TTC549 (cell line): ENCODE data around the gene GNPTG.

Source experiments
- FAIRE-seq: peaks from 2 replicates; lab custom pipeline; 2012; peaks lifted over from hg19 to GRCh38; lab: Jason Lieb, UNC

Gene GNPTG

DNA sequence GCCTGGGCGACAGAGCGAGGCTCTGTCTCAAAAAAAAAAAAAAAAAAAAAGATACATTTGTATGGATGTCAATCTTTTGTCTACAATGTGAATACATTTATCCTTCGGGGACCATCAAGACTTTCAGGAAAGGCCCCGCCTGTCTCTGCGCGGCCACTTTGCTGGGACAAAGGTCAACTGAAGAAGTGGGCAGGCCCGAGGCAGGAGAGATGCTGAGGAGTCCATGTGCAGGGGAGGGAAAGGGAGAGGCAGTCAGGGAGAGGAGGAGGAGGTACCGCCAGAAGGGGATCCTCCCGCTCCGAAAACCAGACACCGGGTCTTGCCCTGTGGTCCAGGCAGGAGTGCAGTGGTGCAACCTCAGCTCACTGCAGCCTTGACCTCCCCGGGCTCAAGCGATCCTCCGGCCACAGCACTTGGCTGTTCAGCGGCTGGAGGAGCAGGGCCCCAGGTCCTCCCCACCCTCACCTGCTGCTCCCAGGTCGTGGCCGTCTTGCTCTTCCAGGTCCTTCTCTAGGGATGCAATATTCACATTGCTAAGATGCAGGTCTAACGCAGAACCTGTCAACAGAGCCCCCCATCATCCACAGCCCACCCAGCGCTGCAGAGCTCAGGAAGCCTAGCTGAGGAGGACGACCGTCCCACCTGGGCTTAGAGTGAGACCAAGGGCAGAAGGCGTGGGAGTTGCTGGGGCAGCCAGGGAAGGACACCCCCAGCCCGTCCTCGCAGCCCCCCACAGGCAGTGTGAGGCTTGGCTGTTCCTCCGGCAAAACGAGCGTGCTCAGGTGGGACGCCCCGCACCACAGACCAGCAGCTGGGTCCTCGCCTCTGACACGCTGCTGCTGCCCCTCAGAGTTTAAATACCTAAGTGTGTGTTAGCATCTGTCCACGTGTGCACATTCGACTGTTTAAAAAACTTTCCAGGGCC lies 19.6 kb downstream of the GNPTG start:
- no peak for FAIRE-seq

GRCh38 chr16:1372292-1372950 lies 20.7 kb downstream of the GNPTG start:
- FAIRE-seq, result no peak

- no peak for FAIRE-seq
Measured at GRCh38 chr16:1374418-1375297, 22.9 kb downstream of the GNPTG start.

DNA sequence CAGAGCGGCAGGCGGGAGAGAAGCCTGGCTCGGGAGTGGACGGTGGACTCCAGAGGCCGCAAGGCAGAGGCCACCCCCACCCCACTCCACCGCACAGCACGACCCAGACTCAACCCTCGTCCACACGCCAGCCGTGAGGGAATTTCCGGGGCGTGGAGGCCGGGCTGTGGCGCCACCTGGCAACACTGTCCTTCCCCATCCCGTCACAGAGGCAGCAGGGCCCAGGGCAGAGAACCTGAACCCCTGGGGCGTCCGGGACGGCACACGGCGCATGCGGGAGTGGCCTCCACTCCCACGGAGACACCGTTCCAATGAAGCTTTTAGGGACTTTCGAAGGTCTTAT lies 23.5 kb downstream of the GNPTG start:
- FAIRE-seq, result no peak

GRCh38 chr16:1375741-1376410 lies 24.1 kb downstream of the GNPTG start:
- no peak for FAIRE-seq

- no peak for FAIRE-seq
Measured at GRCh38 chr16:1377406-1378010, 25.8 kb downstream of the GNPTG start.

GRCh38 chr16:1378087-1378803 lies 26.5 kb downstream of the GNPTG start:
- FAIRE-seq, result no peak

- FAIRE-seq, result no peak
Measured at GRCh38 chr16:1378804-1379303, 27.1 kb downstream of the GNPTG start.

- no peak for FAIRE-seq
Measured at GRCh38 chr16:1379304-1380076, 27.8 kb downstream of the GNPTG start.

GRCh38 chr16:1380195-1380594 lies 28.5 kb downstream of the GNPTG start:
- FAIRE-seq, result no peak

DNA sequence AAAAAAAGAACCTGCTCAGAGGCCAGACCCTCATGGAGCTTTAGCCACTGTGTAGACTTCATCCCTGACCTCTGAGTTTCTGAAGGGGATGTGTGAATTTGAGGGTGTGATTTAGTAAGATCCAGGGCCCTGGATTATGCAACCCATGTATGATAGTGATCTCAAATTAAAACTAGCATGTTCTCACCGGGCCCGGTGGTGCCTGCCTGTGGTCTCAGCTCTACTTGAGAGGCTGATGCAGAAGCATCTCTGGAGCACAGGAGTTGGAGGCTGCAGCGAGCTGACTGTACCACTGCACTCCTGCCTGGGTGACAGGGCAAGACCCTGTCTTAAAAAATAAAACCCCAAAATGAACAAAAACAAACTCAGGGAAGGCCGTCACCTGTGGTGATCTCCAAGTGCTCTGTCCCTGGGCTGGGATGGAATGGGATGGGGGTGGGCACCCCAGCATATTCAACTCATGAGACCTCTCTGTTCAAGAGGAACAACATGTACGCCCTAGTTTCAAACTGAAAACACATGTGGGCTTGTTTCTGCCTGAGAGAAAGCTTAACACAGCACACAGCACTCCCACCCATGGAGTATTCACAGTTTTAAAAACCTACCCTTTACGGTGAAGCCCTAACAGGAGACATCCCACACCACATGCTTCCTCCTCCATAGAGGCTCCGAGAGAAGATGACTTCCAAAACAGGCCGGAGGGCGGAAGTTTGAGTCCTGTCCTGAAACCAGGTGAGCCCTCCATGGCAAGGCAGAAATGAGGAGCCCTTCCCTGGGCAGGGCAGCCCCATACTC lies 30.1 kb downstream of the GNPTG start:
- no peak for FAIRE-seq

DNA sequence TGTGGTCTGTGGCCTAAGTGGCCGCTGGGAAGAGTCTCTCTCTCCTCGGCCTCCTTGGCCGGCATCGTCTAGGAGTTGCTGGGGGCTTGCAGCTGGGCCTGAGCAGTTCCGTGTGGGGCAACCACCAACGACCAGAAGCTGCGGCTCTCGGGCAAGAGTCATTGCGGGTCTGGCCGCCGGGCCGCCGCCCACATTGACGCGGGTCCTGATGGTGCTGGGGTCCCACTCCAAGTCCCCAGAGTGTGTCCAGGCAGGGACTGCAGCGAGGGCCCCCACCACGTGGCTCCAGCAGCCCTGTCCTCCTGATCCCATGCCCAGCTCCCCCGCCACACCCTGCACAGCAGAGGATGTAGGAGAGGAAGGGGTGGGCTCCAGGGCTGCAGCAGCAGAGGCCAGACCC lies 31.8 kb downstream of the GNPTG start:
- no peak for FAIRE-seq

DNA sequence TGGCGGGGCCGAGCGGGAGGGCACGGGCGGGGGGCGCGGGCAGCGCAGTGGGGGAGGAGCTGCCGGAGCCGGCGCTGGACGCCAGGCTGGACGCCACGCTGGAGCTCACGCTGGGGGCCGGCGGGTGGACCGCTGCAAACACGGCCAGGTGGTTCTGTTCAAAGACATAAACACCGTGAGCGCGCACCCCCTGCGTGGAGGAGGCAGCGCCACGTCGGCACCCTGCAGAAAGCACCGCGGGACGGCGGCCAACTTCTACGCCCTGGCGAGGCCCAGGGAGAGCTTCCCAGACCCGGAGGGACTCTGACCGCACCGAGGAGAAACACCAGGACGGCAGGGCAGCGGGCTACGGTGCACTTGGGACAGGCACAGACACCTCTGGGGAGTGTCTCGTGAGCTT lies 33.5 kb downstream of the GNPTG start:
- FAIRE-seq, result no peak

DNA sequence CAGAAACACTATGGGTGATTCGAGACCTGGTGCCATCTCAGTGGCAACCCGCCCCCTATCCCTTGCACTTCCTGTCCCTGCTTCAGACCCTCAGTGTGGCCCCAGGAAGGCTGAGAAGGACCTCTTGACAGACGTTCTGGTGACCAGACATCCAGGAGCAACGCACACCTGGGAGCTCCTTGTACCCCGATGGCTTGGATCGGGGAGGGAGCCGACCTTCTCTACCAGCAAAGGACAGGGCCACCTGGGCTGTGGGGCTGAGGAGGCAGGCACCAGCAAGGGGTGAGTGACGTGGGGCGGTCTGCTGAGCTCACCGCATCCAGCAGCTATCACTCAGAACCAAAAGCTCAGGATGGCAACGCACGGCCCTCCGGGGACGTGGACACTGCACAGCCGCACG lies 35.6 kb downstream of the GNPTG start:
- FAIRE-seq, result no peak

- no peak for FAIRE-seq
Measured at GRCh38 chr16:1389762-1390161, 38.0 kb downstream of the GNPTG start.

GRCh38 chr16:1390239-1390779 lies 38.6 kb downstream of the GNPTG start:
- FAIRE-seq, result no peak

DNA sequence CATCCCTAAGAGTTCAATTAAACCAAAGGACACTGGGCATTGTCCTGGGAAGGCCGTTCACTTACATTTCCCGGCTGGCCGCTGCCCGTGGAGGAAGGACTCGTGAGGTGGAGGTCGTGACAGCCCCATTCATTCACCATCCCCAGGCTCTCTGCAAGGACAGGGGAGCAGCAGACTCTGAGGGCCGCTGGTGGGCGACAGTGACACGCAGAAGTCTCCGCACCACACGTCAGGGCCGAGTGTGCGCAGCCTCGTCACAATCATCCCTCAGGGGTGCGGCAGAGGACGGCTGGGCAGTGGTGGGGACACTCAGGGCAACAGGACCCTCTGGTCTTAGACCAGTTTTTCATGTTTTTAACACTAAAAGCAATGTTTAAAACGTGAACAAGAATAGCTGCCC lies 41.1 kb downstream of the GNPTG start:
- FAIRE-seq, result no peak

GRCh38 chr16:1393613-1394176 lies 42.0 kb downstream of the GNPTG start:
- no peak for FAIRE-seq
